Measurements from ENCODE around the gene TPCN2. TPM values are rescaled to one million over a fixed set of nuclear protein-coding genes. Genes with fewer than 3 reads are reported as not detected.
A peak's percentile ranks its signal among the peaks of the same experiment; 100 is the strongest.

TPCN2 gene
- total and polyA plus RNA-seq, 4 donors, result 6.4 to 20.8 (median 12.1) TPM

DNA sequence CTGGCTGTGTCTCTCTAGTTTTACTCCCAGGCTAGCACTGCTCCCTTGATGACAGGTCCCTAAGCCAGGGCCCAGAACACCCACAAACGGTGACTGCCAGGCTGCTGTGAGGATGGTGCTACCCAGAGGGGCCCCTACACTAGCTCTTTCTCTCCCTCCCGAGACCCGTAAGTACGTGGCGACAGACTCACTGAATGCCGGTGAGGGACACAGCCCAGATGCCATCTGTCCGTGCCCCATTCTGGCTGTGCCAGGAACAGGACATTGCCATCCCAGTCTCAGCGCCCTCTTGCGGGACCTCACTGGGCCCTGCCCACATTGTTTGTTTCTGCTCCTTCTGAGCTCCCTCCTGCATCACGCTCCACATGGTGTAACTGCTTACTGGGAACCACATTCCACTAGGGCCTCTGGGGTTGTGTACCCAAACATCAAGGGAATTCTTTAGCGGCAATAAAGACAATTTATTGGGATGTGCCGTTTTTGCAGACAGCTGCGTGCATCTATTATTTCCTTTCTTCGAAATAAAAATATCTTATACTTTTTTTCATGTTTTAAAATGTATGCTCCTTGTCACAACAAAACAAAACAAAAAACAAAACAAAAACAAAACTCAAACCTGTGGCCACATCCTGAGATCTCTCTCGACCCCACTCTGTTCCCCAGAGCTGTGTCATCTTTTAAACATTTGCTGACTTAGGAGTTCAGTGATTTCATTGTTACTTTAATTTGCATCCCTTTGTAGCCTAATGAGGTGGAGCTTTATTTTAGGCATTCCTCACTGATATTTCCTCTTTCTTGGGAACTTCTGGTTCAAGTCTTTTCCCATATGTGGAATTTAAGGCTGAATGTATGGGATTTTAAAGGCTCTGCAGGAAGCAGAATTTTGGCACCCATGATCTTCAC, 4.4 kb upstream of the TPCN2 start (continued):
- TF ChIP-seq HNF4G (IDR thresholded peaks at IDR 0.05), result no peak
- TF ChIP-seq TAF1 (conservative IDR thresholded peaks at IDR 0.05), result no peak
- TF ChIP-seq SP1 (IDR thresholded peaks at IDR 0.05), result no peak
- peak; percentile 13 for TF ChIP-seq YY1 (IDR thresholded peaks at IDR 0.05)
- TF ChIP-seq, protein P1, sequence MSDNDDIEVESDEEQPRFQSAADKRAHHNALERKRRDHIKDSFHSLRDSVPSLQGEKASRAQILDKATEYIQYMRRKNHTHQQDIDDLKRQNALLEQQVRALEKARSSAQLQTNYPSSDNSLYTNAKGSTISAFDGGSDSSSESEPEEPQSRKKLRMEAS (IDR thresholded peaks at IDR 0.05), result no peak
- TF ChIP-seq, protein P2, sequence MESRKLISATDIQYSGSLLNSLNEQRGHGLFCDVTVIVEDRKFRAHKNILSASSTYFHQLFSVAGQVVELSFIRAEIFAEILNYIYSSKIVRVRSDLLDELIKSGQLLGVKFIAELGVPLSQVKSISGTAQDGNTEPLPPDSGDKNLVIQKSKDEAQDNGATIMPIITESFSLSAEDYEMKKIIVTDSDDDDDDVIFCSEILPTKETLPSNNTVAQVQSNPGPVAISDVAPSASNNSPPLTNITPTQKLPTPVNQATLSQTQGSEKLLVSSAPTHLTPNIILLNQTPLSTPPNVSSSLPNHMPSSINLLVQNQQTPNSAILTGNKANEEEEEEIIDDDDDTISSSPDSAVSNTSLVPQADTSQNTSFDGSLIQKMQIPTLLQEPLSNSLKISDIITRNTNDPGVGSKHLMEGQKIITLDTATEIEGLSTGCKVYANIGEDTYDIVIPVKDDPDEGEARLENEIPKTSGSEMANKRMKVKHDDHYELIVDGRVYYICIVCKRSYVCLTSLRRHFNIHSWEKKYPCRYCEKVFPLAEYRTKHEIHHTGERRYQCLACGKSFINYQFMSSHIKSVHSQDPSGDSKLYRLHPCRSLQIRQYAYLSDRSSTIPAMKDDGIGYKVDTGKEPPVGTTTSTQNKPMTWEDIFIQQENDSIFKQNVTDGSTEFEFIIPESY (IDR thresholded peaks at IDR 0.05), result no peak

DNA sequence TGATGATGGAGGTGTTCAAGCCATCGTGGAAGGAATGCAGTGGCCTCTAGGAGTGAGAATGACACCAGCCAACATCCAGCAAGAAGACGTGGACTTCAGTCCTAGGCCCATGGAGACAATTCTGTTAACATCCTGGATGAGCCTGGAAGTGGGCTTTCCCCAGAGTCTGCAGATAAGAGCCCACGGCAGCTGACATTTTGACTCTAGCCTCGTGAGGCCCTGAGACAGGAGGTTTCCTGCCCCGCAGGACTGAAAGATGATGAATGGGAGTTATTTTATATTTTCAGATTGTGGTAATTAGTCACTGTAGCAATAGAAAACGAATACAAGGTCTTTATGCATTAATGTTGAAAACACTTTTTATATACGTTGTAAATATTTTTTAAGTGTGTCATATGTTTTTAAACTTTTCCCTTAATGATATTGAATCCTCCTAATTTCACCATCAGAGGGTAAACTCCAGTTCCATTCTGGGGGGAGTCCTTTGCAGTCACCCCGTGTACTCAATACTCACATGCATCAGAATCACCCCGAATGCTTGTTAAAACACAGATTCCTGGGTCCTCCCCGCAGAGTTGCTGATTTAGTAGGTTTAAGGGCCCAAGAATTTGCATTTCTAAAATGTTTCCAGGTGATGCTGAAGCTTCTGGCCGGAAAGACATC, 570 bp upstream of the TPCN2 start:
- no peak overlapping the region for H3K9ac ChIP-seq (ENCODE audit: low read depth in 1 of 2, low read length in 2 of 2)
- H3K27me3 ChIP-seq (ENCODE audit: control insufficient read depth in 4 of 4, insufficient read depth in 4 of 4, low read length in 3 of 4), result no peaks in the 10 kb centered on the region
- DNase-seq (ENCODE audit: low spot score), result no peak
- peaks cover 22 to 45% (median 38%) of the 10 kb centered on the region in 4 donors for H3K4me1 ChIP-seq (ENCODE audit: control insufficient read depth in 4 of 4, insufficient read depth in 4 of 4, low read length in 3 of 4)
- TF ChIP-seq, protein P3, sequence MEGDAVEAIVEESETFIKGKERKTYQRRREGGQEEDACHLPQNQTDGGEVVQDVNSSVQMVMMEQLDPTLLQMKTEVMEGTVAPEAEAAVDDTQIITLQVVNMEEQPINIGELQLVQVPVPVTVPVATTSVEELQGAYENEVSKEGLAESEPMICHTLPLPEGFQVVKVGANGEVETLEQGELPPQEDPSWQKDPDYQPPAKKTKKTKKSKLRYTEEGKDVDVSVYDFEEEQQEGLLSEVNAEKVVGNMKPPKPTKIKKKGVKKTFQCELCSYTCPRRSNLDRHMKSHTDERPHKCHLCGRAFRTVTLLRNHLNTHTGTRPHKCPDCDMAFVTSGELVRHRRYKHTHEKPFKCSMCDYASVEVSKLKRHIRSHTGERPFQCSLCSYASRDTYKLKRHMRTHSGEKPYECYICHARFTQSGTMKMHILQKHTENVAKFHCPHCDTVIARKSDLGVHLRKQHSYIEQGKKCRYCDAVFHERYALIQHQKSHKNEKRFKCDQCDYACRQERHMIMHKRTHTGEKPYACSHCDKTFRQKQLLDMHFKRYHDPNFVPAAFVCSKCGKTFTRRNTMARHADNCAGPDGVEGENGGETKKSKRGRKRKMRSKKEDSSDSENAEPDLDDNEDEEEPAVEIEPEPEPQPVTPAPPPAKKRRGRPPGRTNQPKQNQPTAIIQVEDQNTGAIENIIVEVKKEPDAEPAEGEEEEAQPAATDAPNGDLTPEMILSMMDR (IDR thresholded peaks at IDR 0.05; ENCODE audit: low read depth, low read length, missing input control), result no peak
- TF ChIP-seq SP1 (IDR thresholded peaks at IDR 0.05) (no peak), TAF1 (conservative IDR thresholded peaks at IDR 0.05) (no peak), NR2F2 (IDR thresholded peaks at IDR 0.05) (no peak), GABPA (IDR thresholded peaks at IDR 0.05 in 1 of 2, conservative IDR thresholded peaks at IDR 0.05 in 1 of 2) (no peak), FOXA1 (IDR thresholded peaks at IDR 0.05) (no peak), HNF4A (conservative IDR thresholded peaks at IDR 0.05) (no peak), RAD21 (IDR thresholded peaks at IDR 0.05) (no peak), FOXA2 (IDR thresholded peaks at IDR 0.05) (no peak), EGR1 (IDR thresholded peaks at IDR 0.05; ENCODE audit: low read depth in 2 of 2) (no peak)
- TF ChIP-seq, protein P4, sequence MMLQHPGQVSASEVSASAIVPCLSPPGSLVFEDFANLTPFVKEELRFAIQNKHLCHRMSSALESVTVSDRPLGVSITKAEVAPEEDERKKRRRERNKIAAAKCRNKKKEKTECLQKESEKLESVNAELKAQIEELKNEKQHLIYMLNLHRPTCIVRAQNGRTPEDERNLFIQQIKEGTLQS (IDR thresholded peaks at IDR 0.05), result no peak
- TF ChIP-seq, protein P1 (IDR thresholded peaks at IDR 0.05), result no peak
- TF ChIP-seq, protein P2 (IDR thresholded peaks at IDR 0.05), result no peak
- peak overlapping the region in 1 of 2 donors; percentile 89 for H3K27ac ChIP-seq (ENCODE audit: low read depth in 1 of 2, low read length in 2 of 2)
- H3K36me3 ChIP-seq (ENCODE audit: control insufficient read depth in 4 of 4, insufficient read depth in 3 of 4, low read depth in 1 of 4, low read length in 3 of 4), result no peaks in the 10 kb centered on the region
- WGBS, result 44% methylated on average over 11 of the region's 11 CpGs
- peak overlapping the region in 1 of 3 donors; percentile 80 for H3K4me3 ChIP-seq (ENCODE audit: low read depth in 1 of 3, low read length in 3 of 3)
- H3K9me3 ChIP-seq (ENCODE audit: control insufficient read depth in 4 of 4, low read length in 3 of 4), result no peaks in the 10 kb centered on the region
